CD4-positive, alpha-beta T cell treated with Interleukin-2 at 100 ng/mL for 4 hours (primary cell): Measurements from ENCODE around the gene LARP6.
"Not testable (repeated sequence)": the region's sequence is repeated elsewhere in the genome, so short reads cannot be mapped to it uniquely, and the experiment has no call there.

Experiments used
- DNase-seq: peaks from one replicate; pipeline ENCODE4 v3.0.0-alpha.2; 2020; ENCODE audit warnings: low spot score

LARP6 gene

DNA sequence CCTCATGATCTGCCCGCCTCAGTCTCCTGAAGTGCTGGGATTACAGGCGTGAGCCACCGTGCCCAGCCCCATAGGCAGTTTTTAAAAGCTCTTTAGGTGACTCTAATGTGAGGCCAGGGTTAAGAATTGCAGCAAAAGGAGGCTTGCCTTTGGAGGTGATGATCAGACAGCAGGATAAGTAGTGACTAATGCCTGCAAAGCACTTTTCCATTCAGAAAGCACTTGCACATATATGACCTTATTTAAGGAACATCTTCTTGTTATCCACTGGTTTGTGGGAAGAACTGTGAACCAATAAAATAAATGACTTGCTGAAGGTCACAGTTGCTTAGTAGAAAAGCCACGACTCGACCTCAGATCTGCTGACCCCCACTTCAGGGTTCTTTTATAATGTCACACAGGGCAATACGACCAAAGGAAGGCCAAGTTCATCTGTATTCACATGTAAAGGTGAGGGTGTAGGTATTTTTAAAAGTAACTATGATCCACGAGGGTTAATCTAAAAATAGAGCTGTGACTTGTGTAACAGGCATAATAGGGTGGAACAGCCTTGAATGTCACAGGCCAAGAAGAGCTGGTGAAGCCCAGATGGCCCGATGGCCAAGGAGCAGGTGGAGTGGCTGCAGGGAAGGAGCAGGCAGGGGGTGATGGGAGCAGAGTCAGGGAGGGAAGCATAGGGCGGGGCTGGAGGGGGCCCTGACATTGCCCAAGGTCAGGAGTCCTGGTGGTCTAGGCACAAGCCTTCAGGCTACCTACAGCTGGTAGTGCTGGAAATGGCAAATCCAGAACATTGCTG, 24.4 kb downstream of the LARP6 start:
- DNase-seq = no peak

DNA sequence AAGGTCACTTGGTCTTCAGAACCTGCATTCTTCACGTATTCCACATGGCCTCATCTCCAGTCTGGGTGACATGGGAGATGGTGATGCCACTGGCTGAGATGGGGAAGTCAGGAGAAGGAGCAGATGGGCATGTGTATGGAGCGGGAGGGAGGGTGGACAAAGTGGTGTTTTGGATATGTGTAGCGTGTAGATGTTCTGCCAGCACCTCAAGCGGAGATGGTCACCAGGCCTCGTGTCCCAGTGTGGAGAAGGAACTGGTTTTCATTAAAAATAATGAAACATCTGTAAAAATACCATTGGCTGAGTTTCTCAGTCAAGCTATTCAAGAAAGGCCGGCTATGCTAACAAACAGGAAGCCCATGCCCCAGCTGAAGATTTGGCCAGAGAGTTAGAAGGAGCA, 26.2 kb downstream of the LARP6 start:
- no peak for DNase-seq

- DNase-seq = no peak
Measured at GRCh38 chr15:70826634-70827033, 27.3 kb downstream of the LARP6 start.

- no peak for DNase-seq
Measured at GRCh38 chr15:70825841-70826240, 28.1 kb downstream of the LARP6 start.

- DNase-seq = no peak
Measured at GRCh38 chr15:70823196-70823595, 30.8 kb downstream of the LARP6 start.

DNA sequence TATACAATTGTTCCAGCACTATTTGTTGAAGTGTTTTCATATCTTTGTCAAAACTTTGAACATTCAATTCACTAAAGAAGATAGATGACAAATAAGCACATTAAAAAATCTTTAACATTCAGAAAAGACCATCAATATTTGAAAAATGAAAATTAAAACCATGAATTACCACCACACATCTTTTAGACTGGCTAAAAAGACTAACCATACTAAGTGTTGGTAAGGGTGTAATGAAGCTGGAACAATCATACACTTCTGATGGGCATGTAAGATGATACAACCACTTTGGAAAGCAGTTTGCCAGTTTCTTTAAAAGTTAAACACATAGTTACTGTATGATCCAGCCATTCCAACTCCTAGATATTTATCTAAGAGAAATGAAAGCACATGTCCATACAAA, 33.7 kb downstream of the LARP6 start:
- no peak for DNase-seq

GRCh38 chr15:70818580-70818979, 35.4 kb downstream of the LARP6 start:
- DNase-seq = no peak

DNA sequence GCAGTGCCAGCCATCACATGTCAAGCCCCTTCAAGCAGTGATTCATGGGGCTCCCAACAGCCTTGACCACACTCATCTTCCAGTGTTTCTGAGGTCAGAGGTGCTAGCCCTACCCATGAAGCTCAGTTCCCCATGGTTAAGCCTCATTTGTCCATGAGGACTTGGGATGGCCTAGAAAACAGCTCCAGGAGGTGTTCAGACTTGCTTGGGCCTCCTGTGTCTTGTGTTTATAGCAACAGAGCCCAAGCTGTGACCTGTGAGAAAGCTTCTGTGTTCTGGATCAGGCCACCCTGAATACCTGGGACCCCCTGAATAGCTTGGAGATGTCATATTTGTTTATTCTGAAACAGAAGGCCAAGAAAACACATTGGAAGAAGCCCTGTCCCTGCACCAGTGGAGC, 36.7 kb downstream of the LARP6 start:
- DNase-seq = no peak

GRCh38 chr15:70815604-70816003, 38.4 kb downstream of the LARP6 start:
- DNase-seq = no peak

DNA sequence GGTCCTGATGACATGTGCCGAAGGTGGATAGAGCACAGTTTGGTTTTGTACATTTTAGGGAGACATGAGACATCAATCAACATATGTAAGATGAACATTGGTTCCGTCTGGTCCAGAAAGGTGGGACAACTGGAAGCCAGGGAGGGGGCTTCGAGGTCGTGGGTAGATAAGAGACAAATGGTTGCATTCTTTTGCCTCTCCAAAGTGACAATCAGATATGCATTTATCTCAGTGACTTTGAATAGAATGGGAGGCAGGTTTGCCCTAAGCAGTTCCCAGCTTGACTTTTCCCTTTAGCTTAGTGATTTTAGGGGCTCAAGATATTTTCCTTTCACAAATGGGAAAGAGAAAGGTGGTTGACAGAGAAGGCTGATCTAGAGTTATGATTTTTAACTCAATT, 38.9 kb downstream of the LARP6 start:
- DNase-seq = not testable (repeated sequence)

DNA sequence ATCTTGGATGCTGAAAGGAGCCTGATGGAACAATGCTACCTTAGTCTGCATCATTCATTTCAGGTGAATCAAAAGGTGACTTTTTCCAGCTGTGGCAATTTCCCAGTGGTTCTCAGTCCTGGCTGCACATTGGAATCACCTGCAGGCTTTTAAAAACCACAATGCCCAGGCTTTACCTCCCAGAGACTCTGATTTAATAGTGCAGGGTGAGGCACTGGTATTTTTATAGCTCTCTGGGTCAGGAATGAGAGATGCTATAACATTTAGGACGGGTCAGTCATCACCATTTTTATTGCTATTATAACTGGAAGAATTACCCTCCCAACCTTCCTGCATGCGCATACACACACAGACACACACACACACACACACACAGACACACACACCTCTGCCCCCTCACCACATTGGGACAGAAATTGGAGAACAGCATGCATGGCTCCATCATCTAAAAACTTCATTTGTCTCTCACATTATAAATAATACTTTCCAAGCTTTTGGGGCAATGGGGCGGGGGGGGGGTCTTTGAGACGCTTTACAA, 41.1 kb downstream of the LARP6 start:
- no peak for DNase-seq

DNA sequence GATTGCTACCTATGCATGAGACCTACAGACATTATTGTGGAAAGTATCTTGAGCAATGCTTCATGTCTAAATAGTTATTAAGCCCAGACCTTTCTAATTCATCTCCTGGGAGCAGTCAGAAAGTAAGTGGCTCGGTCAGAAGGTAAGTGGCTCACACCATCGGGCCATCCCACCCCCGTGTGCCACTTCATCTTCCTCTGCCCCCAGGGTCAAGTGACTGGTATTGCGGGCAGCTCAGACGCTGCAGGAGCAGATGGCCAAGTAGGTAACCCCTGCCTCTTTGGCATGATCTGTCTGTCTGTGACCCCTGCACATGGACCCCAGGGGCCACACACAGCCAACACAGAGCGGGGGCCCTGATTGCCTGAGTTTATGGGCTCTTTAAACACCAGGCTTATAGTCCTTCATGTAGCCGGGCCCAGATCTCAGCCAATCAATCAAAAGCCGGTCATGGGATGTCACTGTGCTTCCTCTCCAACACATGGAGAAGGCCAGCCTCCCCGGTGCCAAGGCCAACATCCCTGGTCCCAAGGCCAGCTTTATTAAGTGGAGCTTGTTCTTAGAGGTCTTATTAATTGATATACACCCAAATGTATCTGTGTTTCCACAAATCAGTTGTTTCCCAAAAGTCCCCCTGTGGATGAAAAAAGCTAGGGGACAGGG, 42.9 kb downstream of the LARP6 start:
- DNase-seq = no peak

- no peak for DNase-seq
Measured at GRCh38 chr15:70806992-70807712, 46.8 kb downstream of the LARP6 start.

DNA sequence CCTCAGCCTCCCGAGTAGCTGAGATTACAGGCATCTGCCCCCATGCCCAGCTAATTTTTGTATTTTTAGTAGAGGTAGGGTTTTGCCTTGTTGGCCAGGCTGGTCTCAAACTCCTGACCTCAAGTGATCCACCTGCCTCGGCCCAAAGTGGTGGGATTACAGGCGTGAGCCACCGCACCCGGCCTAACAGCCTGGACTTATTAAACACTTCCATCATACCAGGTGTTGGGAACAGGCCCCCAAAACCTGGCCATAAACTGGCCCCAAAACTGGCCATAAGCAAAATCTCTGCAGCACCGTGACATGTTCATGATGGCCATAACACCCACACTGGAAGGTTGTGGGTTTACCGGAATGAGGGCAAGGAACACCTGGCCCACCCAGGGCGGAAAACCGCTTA, 49.6 kb downstream of the LARP6 start:
- DNase-seq = not testable (repeated sequence)

- no peak for DNase-seq
Measured at GRCh38 chr15:70802629-70803028, 51.3 kb downstream of the LARP6 start.

DNA sequence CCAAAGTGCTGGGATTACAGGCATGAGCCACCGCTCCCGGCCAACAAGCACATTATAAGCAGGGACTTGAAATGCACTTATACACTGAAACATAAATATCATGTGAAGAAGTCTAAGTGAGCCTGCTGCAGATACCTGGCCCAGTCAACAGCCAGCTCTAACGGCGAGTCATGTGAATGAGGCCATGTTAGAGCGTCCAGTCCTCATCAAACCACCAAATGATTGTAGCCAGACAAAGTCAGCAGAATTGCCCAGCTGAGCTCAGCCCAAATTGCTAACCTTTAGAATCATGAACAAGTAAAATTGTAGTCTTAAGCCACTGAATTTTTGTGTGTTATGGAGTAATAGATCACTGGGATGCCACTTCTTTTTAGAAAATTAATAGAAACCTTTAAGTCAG, 52.8 kb downstream of the LARP6 start:
- no peak for DNase-seq

DNA sequence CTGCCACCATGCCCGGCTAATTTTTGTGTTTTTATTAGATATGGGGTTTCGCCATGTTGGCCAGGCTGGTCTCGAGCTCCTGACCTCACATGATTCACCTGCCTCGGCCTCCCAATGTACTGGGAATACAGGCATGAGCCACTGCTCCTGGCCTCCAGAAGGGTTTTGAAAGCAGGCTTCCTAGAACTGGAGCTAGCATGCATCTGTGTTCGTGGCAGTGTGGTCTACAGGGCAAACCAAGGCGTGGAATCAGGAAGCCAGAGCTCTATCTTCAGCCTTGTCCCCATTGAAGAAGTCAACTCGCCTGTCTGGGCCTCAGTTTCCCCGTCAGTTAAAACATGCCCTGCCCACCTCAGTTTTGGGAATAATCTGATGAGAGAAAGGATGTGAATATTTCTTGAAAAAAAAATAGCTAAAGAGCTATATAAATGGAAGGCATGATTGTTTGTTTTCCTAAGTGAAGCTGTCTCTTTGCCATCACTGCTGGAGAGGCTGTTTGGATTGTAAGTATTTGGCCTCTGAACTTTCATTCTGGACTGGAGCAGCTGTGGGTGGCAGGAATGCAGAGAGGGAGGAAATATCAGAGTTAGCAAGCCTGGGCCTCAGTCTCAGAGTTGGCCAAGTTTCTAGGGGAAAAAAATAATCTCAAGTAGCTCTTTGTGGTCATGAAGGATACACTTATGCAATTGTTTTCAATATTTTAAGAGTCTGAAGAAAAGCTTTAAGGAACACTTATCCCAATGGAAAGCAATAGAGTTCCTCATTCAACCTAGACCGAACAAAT, 54.1 kb downstream of the LARP6 start:
- no peak for DNase-seq

DNA sequence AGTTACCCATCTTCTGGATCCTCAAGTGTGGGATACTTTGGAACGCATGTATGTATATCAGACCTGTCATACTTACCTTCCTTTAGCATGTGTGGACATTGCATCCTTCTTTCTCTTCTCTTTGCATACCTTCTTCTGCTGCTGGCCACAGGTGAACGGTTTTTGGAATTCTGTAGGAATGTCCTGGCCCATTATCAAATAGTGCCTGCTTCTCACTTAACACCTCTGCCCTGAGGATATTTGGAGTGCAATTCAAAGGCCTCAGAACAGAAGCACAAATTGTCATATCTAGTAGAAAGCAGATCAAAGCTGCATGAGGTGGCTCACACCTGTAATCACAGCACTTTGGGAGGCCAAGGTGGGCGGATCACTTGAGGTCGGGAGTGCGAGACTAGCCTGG, 56.5 kb downstream of the LARP6 start:
- no peak for DNase-seq

DNA sequence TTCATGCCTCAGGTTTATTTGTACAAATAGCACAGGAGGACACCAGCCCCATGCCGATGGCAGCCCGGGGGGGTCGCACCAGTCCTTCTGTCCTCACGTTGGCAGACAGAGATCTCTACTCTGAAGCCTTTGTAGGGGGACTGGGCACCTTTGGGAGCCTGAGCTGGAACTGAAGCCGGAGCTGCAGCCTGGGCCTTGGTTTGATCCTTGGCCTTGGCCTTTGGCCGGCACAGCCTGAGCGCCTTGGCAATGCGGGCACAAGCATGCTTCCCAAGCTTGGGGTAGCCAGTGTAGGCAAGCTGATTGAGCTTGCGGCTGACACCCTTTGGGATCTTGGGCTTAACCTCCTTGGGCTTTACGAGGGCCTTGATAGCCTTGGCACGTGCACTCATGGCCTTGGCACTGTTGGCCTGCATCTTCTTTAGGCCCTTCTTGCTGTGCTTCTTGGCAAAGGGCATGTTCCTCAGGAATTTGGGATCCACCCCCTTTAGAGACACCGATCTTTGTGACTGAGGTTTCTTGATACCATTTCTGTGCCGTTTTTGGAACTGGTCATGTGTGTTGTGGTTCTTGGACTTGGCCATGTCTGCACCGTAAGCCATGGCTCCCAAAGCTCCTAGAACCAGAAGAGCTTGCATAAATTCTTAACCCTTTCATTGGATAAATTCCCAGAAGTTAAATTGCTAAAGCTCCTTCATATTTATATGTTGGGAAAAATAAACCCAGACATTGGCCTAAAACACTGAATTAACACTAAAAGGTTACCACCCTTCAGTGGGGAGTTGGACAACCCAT, 57.2 kb downstream of the LARP6 start:
- no peak for DNase-seq

- DNase-seq = no peak
Measured at GRCh38 chr15:70795311-70795665, 58.7 kb downstream of the LARP6 start.

DNA sequence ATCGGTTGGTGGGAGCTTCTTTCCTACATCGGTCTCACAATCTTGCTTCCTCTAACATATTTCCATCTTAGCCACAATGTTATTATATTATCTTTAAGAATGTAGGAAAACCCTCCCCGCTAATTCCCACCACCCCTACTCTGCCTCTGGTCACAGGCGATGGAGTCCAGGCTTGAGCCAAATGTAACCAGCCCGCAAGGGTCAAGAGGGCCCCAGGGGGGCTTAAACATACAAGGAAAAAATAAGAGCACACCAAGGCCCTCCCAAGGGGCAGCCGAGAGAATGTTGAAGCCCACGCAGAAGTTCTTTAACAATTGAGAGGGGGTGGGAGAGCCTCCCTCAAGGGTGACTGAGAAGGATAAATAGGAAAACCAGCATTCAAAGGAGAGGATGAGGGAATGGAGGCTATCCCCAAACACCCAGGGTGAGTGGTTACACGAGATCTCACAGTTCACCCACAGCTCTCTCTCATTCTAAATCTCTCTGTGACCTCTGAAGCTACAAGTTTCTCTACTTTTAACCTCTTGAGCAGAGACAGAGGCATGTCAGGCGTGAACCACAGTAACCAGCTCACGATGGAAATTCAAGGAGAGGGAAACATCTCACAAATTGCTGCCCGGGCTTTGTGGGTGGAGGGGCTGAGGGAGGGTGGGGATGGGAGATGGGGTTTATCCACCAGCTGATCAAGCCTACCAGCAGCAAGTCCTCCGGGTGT, 59.2 kb downstream of the LARP6 start:
- DNase-seq = no peak
